Posterior vena cava (tissue), 2 donors: ENCODE results near the gene SESN1. TPM values are rescaled to one million over a fixed set of nuclear protein-coding genes. Genes with fewer than 3 reads are reported as not detected.
"Not testable (repeated sequence)": the region's sequence is repeated elsewhere in the genome, so short reads cannot be mapped to it uniquely, and the experiment has no call there.

Experiments used
- DNase-seq: peaks from one replicate; pipeline ENCODE4 v3.0.0-alpha.2; 2020; ENCODE audit warnings: low spot score
- intact Hi-C, 2 donors: fragments of 100-400 bp; cut with DNase I; formaldehyde crosslinking; loops; one replicate each; pipeline versions ENCODE4 v1.14.1 to v1.14.2; 2022 to 2023
- total RNA-seq, 2 donors: library from RNA; stranded (reverse); fragmentation: NEBNext Ultra II Directional; extraction: Animal tissue kit (Norgen Biotek cat#: 25700); gene quantifications; one replicate each; pipeline ENCODE4 v1.2.1, GENCODE V29; 2021
- donor health status: DM: yes; HTN: yes; CAD: no.
- donor health status: DM: yes; HTN: yes; CAD: no.

SESN1 gene
- total RNA-seq, 2 donors from 2014 or later: 25.3 to 33.8 TPM

DNA sequence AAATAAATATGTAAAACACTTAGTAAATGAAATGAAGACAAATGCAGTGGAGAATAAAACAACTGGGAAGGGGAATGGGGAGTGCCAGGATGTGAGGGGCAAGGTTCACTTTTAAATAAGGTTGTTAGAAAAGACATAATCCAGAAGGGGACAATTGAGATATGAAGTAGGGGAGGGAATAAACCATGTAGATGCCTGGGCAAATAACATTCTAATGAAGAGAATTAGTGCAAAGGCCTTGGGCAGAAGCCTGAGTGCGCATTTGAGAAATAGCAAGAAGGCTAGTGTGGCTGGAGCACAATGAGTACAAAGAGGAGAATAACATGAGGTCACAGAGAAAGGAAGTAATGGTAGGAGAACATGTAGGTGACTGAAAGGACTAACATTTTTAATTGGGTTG lies 3.0 kb upstream of the SESN1 start:
- no peak for DNase-seq
- intact Hi-C loops: no loop called here

DNA sequence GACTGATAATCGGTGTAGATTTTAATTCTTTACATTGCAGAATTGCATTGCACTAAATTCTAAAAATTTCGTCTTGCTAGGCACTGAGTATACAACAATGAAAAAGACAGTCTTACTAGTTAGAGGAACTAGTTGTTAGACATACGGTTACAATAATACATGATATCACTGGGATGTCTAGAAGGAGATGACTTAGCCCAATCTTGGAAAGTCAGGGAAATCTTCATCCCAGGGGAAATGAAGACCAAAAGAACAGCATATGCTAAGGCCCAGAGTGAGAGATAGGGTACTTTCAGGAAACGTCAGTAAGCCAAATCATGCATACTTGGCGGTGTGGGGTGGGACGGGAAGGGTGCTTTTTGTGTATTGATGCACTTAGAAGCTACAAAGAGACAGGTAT lies 1.6 kb upstream of the SESN1 start:
- intact Hi-C loops: no loop called here
- no peak for DNase-seq

DNA sequence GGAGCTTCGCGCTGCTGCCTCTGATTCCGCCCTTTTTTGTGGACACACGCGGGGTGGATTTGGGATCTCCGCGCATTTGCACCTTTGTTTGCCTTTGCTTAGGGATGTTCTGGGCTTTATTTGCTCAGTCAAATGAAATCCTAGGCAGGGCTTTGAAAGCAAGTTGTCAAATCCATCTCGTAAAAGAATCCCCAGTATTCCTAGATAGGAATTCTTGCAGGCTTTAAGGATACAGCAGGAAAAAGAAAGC lies 1.1 kb upstream of the SESN1 start:
- DNase-seq: no peak
- intact Hi-C loops: no loop called here

DNA sequence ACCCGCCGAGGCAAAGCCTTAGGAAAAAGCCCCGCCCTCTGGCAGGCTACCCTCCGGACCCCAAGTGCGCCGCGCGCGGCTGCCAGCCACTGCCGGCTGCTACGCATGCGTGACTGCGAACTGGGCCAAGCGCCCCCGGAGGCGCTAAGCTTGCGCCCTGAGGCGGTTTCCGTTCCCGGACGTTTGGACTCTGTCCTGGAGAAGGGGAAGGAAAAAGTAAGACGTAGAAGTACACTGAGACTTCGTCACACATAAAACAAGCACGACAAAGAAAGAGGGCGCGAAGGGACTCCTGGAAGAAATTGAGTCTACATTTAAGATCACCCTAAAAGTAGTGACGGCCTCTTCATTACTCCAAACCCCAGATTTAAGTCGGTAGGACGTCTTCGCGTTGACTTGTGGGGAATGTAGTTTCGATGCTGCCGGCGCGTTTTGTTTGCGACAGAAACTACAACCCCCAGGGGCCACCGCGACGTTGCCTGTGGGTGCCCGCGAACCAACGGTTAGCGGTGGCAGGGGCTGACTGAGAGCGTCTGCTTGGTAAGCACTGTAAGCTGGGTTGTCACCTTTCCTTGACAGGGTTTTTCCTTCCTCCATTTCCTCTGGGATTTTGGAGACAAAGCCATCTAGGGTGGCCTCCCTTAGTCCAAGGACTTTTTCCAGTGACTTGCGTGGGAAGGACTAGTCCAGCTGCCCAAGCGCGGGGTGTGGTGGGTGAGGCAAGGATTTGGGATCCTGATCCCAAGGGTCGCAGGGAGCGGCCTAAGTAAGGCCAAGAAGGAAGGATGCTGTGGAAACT lies 589 bp upstream of the SESN1 start, which contains the start of gene CEP57L1:
CEP57L1 (plus strand) TSS at position 472 of the 799 bp plus-strand sequence. CDS start 49,715 bp downstream, outside the sequence.
- intact Hi-C loops: no loop called here
- DNase-seq: peak; percentile 100

DNA sequence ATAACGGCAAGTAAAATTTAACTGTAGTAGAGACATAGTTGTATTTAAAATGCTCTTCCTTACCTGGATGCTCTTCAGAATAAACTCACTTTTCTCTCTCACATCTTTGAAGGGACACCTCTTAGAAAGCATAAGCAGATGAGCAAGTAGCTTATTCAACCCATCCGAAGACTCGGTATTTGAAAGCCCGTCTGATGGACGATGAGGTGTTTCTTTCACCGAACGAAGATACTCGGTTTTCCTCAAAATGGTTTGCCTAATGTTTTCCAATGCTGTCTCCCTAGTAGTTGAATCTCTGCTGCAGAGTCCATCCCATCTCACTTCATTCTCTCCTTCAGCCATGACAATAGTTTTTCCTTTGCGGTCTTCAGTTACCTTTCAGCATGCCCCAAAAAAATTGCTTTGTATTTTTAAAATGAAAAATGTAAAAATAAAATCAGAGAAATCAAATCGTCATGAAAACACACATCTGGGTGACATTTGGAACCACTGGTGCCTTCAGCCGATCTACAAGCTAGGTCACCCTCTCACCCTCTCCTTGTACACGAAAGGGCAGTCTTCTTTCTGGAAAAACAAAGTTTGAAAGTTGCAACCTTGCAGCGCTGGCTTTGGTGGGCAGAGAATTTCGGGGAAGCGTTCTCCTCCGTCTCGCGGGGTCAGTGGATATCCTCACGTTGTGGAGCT lies 772 bp downstream of the SESN1 start:
- no peak for DNase-seq
- intact Hi-C loops: no loop called here

DNA sequence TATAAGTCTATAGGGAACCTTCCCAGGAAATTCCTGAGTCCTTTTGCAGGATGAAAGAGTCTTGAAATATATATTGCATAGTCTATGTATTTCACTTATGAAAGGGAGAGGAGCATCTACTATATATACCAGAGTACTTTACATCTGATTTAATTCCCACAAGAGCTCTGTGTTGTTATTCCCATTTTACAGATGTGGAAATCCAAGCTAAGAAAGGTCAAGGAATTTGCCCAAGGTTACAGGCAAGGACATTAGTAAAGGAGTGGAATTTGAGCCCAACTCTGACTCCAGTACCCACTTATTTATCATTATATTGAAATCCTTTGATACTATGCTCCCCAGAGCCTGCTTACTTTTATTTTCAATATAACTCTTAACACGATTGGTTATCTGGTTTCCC lies 2.6 kb downstream of the SESN1 start:
- intact Hi-C loops: no loop called here
- DNase-seq: no peak

DNA sequence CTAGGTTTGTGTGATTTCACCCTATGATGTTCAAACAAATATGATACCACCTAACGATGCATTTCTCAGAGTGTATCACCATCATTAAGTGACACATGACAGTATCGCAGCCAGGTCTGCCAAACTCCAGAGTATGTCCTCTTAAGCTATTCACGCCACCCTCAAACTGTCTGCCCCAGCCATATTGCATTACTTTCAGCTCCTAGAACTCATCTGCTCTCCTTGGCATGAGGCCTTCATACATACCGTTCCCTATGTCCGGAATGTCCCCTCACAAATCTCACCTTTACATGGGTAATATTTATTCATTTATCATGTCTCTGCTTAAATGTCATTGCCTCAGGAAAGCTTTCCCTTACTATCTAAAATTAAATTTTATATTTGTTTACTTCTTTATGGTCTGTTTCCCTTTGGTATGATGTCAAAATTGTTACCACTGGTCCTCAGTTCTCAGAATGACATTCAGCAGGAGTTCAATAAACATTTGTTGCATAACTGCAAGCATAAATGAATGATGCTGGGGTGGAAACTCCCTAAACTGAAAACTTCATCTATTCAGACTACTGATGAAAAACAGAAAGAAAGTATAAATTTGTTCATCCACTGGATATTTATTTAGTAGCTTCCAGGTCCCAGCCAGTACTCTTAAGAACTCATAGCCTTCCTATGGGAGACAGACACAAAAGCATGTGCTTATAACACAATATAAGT lies 3.2 kb downstream of the SESN1 start:
- no peak for DNase-seq
- intact Hi-C loops: no loop called here

DNA sequence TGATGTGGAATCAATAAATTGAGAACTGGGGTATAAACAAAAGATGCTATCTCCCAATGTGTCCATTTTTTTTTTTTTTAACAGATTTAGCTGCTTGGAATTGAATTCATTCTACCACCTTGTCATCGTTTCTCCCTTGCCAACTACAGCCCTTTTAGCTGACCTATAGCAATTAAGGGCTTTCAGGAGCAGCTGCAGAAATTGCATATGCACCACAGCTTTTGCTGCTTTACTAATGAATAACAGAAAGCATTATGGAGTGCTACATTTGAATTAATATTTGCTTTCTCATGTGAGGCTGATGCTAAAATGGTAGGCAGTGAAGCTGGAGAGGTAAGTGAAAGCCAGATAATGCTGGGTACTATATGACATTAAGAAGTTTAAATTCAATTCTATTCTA lies 5.7 kb downstream of the SESN1 start:
- DNase-seq: no peak
- intact Hi-C loops: no loop called here

DNA sequence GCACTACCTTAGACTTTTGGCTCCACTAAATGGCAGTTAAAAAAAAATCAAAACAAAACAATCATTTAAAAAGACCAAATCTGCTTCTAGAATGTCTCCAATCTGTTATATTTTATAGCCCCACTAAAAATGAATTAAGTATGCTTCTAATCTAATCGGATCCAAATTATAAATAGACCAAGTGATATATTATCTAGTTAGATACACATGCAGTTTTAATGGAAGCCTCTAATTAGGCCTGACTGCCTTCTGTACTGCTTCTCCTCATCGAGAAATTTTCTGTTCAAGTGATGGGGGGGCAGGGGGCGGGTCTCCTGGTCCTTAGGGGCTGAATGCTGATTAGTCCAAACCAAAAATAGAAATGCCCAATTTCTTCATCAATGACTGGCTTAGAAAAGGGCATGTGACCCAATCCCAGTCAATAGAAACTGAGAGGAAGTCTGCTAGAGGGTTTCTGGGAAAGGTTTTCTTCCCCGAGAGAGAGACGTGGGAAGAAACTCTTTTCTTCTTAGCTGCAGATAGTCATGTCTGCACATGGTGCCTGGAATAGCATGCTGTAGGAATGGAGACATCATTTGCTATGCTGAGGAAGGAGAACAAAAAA lies 6.9 kb downstream of the SESN1 start:
- DNase-seq: no peak
- intact Hi-C loops: no loop called here

DNA sequence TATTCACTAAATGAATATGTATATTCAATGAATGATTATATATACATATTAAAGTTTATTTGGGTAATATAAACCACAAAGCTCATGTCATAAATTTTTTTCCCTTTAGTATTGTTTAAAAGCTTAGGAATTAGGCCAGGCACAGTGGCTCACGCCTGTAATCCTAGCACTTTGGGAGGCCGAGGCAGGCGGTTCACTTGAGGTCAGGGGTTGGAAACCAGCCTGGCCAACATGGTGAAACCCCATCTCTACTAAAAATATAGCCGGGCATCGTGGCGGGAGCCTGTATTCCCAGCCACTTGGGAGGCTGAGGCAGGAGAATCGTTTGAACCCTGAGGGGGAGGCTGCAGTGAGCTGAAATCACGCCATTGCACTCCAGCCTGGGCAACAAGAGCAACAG lies 10.5 kb downstream of the SESN1 start:
- intact Hi-C loops, DNase-seq: not testable (repeated sequence)

DNA sequence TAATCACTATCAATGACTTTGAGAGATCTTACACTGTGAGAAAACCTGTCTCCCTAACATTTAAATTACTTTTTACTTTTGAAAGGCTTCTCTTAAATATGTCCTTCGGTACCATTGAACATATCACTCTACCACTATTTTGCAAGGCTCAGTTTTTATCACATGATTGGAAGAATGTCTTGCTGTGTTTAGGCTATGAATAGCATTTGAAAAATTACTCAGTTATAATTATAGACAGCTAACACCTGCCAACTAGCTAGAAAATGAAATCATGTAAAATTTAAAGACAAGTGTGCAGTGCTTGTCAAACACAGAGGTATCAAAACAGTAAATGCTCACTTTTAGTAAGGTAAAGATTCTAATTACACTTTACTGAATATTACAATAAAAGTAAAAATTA lies 11.0 kb downstream of the SESN1 start:
- no peak for DNase-seq
- intact Hi-C loops: no loop called here

DNA sequence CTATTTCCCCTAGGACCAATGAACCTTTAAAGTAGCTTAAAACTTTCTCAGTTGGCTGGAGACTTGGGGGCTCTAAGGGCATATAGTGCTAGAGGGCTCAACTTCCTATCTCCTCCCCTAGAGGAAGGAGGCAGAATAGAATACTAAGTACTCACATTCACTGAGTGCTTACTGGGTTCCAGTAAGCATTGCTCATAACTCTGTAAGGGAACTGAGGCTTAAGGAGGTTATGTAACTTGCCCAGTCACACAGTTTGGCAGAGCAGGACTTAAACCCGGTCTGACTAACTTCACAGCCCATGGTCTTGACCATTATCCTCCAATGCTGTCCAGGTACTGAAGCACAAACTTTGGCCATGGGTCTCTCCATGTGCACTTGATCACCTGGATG lies 12.5 kb downstream of the SESN1 start:
- intact Hi-C loops: no loop called here
- DNase-seq: no peak

DNA sequence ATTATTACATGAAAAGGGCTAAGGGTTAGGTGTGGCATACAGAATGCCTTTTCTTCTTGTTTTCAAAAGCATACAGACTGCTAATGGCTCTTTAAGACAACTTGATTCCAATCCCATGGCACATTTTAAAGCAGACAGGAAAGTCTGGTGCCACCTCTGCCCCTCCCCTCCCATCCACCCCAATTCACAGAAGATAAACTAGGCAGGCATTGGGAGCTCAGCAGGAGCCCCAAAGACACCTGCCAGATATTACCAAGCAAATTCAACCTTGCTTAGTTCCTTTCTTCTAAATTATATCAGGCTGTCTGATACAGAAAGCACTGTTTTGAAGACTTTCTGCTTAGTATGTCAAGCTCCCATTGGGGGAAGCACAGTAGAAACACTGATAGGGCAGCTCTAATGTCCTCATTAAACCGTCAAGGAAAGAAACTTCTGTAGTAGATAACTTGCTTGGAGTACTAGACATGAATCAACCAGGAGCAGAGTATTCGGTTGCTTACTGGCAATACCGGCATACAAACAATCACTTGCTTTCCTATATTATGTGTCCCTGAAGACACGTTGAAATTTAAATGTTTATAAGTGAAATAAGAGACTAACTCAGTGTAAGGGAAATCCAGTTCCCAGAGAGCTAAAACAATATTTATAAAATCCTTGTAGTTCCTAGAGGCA lies 13.0 kb downstream of the SESN1 start:
- intact Hi-C loops: no loop called here
- DNase-seq: no peak

DNA sequence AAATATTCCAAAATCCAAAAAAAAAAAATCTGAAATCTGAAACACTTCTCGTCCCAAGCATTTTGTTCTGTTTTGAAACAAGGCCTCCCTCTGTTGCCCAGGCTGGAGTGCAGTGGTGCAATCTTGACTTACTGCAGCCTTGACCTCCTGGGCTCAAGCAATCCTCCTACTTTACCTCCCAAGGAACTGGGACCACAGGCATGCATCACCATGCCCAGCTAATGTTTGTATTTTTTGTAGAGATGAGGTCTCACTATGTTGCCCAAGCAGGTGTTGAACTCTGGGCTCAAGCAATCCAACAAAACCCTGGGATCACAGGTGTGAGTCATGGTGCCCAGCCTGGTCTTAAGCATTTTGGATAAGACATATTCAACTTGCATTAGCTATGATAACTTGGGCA lies 13.6 kb downstream of the SESN1 start:
- DNase-seq: no peak
- intact Hi-C loops: no loop called here

DNA sequence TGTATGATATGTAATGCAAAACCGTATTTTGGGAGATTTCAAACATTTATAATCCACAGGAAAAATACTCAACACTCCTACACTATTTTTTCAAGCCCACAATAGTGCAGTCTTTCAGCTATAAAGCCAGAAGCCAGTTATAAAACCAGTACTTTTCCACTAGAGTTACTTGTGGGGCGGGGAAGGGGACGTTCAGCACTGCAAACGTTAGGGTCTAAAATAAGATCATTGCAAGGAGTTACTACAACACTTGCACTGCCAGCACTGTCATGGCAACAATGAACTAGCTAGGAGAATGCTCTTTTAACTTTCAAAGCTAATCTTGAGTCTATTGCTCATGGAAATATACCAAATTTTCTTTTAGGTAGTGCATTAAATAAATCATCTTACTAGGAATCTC lies 14.7 kb downstream of the SESN1 start:
- intact Hi-C loops: loop anchor here (2.0 to 10.0 kb wide), 3 partner anchors 75 to 533 kb away; no protein-coding TSS in a partner anchor
- DNase-seq: no peak

DNA sequence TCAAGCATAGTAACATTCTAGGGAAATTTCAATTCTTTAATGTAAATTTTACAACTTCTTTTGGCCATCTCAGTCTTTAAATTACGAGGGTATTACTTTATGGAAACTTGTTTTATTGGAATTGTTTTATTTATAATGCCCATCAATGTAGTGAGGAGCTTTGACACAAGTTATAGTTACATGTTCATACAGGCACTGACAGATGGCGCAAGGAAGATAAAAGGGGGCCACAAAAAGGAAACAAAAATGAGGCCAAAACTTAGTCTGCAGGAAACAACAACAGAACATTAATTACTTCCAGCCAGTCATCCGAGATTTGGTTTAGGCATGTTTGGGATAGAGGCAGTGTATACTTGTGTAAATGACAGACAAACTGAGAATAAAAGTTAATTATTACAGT lies 18.3 kb downstream of the SESN1 start:
- no peak for DNase-seq
- intact Hi-C loops: loop anchor here (5.0 to 10.0 kb wide), 2 partner anchors 72 to 529 kb away; no protein-coding TSS in a partner anchor

DNA sequence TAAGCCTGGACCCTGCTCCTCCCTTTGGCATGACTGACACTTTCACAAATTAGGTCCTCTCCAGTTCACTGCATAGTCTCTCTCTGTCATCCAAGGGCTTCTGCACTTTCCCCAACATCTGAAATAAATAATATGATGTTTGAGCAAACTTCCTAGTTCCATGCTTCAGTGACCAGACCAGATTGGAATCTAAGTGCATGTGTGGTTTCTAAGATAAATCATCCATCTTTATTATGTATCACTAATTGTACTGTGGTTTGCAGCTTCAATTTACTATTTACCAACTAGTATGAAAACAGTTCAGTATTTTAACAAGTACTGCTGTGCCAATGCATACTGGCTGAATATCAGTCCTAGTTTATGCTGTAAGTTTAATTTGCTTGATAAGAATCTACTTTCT lies 18.7 kb downstream of the SESN1 start:
- intact Hi-C loops: loop anchor here (5.0 to 10.0 kb wide), 2 partner anchors 71 to 529 kb away; no protein-coding TSS in a partner anchor

DNA sequence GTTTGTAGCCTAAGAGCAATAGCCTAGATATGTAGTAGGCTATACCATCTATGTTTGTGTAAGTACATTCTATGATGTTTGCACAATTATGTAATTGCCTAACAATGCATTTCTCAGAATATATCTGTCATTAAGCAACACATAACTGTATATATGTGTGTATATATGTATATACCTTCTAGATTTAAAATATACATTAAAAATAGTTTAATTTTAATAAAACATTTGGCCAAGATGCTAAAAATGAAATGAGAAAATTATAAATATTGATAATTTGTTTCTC lies 20.6 kb downstream of the SESN1 start:
- DNase-seq: no peak
- intact Hi-C loops: loop anchor here in 1 of 2 donors (5.0 to 10.0 kb wide), 2 partner anchors 69 to 522 kb away; no protein-coding TSS in a partner anchor

More for the DNA sequence above, 18.7 kb downstream of the SESN1 start:
- no peak for DNase-seq

DNA sequence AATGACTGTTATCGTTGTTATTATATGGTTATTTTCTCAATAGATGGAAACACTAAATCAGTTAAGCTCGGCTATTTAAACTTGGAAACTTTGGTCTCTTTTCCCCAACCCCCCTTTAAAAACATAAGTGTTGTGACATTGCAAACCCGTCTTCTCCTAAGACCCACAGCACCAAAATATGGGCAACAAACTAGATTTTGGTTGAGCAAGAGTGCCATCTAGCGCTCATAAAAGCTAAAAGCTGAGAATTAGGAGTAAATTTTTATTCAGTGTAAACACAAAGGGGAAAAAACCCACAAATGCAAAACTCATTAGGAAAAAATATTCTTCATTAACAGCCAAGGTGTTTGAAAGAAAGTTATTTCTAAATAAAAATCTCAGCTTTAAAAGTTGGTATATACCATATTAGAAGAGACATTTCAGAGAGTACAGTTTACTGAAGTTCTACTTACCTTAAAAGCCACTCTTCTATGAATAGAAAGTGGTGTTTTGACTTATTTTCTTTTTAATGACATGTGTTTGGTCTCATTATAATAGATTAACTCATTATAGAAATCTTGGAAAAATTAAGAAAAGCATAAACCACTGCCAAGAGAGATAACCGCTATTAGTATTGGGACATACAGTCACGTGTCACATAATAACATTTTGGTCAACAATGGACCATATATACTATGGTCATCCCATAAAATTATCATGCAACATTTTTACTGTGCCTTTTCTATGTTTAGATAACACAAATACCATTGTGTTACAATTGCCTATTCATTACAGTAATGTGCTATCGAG lies 21.1 kb downstream of the SESN1 start:
- intact Hi-C loops: loop anchor here in 1 of 2 donors (5.0 to 10.0 kb wide), 2 partner anchors 69 to 521 kb away; no protein-coding TSS in a partner anchor
- DNase-seq: no peak
